ENCODE measurements around the gene IL17RA.

The IL17RA gene

GRCh38 chr22:17100621-17101020 lies 15.8 kb downstream of the IL17RA start:
- TF ChIP-seq CTCF (conservative IDR thresholded peaks at IDR 0.05; ENCODE audit: low read length): no peak
- no peak for DNase-seq (ENCODE audit: low read depth)

GRCh38 chr22:17101475-17102296 lies 16.9 kb downstream of the IL17RA start:
- H3K4me3 ChIP-seq (ENCODE audit: low read length): no peak overlapping the region
- no peak for TF ChIP-seq CTCF (conservative IDR thresholded peaks at IDR 0.05; ENCODE audit: low read length)
- DNase-seq (ENCODE audit: low read depth): no peak

More at GRCh38 chr22:17100621-17101020, 15.8 kb downstream of the IL17RA start:
- H3K4me3 ChIP-seq (ENCODE audit: low read length): no peak overlapping the region

- no peak for TF ChIP-seq CTCF (conservative IDR thresholded peaks at IDR 0.05; ENCODE audit: low read length)
- DNase-seq (ENCODE audit: low read depth): no peak
- H3K4me3 ChIP-seq (ENCODE audit: low read length): no peak overlapping the region
Observed at GRCh38 chr22:17102297-17102667, 17.5 kb downstream of the IL17RA start.

GRCh38 chr22:17103351-17103750 lies 18.6 kb downstream of the IL17RA start:
- DNase-seq (ENCODE audit: low read depth): no peak
- H3K4me3 ChIP-seq (ENCODE audit: low read length): no peak overlapping the region
- TF ChIP-seq CTCF (conservative IDR thresholded peaks at IDR 0.05; ENCODE audit: low read length): no peak

GRCh38 chr22:17104336-17104935 lies 19.6 kb downstream of the IL17RA start:
- no peak for DNase-seq (ENCODE audit: low read depth)
- no peak for TF ChIP-seq CTCF (conservative IDR thresholded peaks at IDR 0.05; ENCODE audit: low read length)
- H3K4me3 ChIP-seq (ENCODE audit: low read length): no peak overlapping the region

GRCh38 chr22:17105143-17106129 lies 20.6 kb downstream of the IL17RA start:
- no peak for DNase-seq (ENCODE audit: low read depth)
- TF ChIP-seq CTCF (conservative IDR thresholded peaks at IDR 0.05; ENCODE audit: low read length): no peak
- no peak overlapping the region for H3K4me3 ChIP-seq (ENCODE audit: low read length)

All from AG10803 (cell line).